HEK293 (cell line): Measurements from ENCODE around the gene SAXO1.

Source experiments
- FEZF1 ChIP-seq: fragments of 450-650 bp; formaldehyde crosslinking; IDR thresholded peaks from 2 replicates; pipeline ENCODE4 v1.5.1; 2016; ENCODE audit warnings: missing biosample characterization, missing genetic modification characterization
- HIC1 ChIP-seq: fragments of 450-650 bp; formaldehyde crosslinking; IDR thresholded peaks from 2 replicates; pipeline ENCODE4 v1.5.1; 2016; ENCODE audit warnings: missing biosample characterization, missing genetic modification characterization
- KLF1 ChIP-seq: fragments of 450-650 bp; formaldehyde crosslinking; IDR thresholded peaks from 2 replicates; pipeline ENCODE4 v1.5.1; 2016; ENCODE audit warnings: missing biosample characterization, missing genetic modification characterization
- MYNN ChIP-seq: fragments of 450-650 bp; formaldehyde crosslinking; IDR thresholded peaks from 2 replicates; pipeline ENCODE4 v1.5.1; 2016; ENCODE audit warnings: missing biosample characterization, missing genetic modification characterization, borderline replicate concordance
- SCRT1 ChIP-seq: fragments of 450-650 bp; formaldehyde crosslinking; IDR thresholded peaks from 2 replicates; pipeline ENCODE4 v1.5.1; 2016; ENCODE audit warnings: missing biosample characterization, missing genetic modification characterization, borderline replicate concordance
- ZBTB1 ChIP-seq: fragments of 450-650 bp; formaldehyde crosslinking; IDR thresholded peaks from 2 replicates; pipeline ENCODE4 v1.5.1; 2016; ENCODE audit warnings: missing biosample characterization, missing genetic modification characterization
- ZBTB10 ChIP-seq: fragments of 450-650 bp; formaldehyde crosslinking; IDR thresholded peaks from 2 replicates; pipeline ENCODE4 v1.5.1; 2016; ENCODE audit warnings: missing biosample characterization, missing genetic modification characterization
- ZBTB44 ChIP-seq: fragments of 450-650 bp; IDR thresholded peaks from 2 replicates; pipeline ENCODE4 v1.5.1; 2018; ENCODE audit warnings: missing biosample characterization, mild to moderate bottlenecking, missing genetic modification characterization
- ZBTB49 ChIP-seq: fragments of 450-650 bp; formaldehyde crosslinking; IDR thresholded peaks from 2 replicates; pipeline ENCODE4 v1.5.1; 2016; ENCODE audit warnings: missing biosample characterization, missing genetic modification characterization, low read depth
- ZBTB6 ChIP-seq: fragments of 450-650 bp; formaldehyde crosslinking; IDR thresholded peaks from 2 replicates; pipeline ENCODE4 v1.5.1; 2017; ENCODE audit warnings: missing biosample characterization, missing genetic modification characterization
- ZFP69B ChIP-seq: fragments of 450-650 bp; formaldehyde crosslinking; IDR thresholded peaks from 2 replicates; pipeline ENCODE4 v1.5.1; 2016; ENCODE audit warnings: missing biosample characterization, missing genetic modification characterization
- ZNF140 ChIP-seq: fragments of 450-650 bp; formaldehyde crosslinking; IDR thresholded peaks from 2 replicates; pipeline ENCODE4 v1.5.1; 2016; ENCODE audit warnings: missing biosample characterization, missing genetic modification characterization
- ZNF214 ChIP-seq: fragments of 450-650 bp; formaldehyde crosslinking; IDR thresholded peaks from 2 replicates; pipeline ENCODE4 v1.5.1; 2017; ENCODE audit warnings: missing biosample characterization, mild to moderate bottlenecking, missing genetic modification characterization, borderline replicate concordance
- ZNF221 ChIP-seq: fragments of 450-650 bp; formaldehyde crosslinking; IDR thresholded peaks from 2 replicates; pipeline ENCODE4 v1.5.1; 2017; ENCODE audit warnings: missing biosample characterization, missing genetic modification characterization, borderline replicate concordance
- ZNF23 ChIP-seq: fragments of 450-650 bp; formaldehyde crosslinking; IDR thresholded peaks from 2 replicates; pipeline ENCODE4 v1.5.1; 2016; ENCODE audit warnings: missing biosample characterization, missing genetic modification characterization, borderline replicate concordance
- ZNF280C ChIP-seq: fragments of 450-650 bp; formaldehyde crosslinking; IDR thresholded peaks from 2 replicates; pipeline ENCODE4 v1.5.1; 2016; ENCODE audit warnings: missing biosample characterization, missing genetic modification characterization
- ZNF48 ChIP-seq: fragments of 450-650 bp; formaldehyde crosslinking; IDR thresholded peaks from 2 replicates; pipeline ENCODE4 v1.5.1; 2016; ENCODE audit warnings: missing biosample characterization, missing genetic modification characterization
- ZNF510 ChIP-seq: fragments of 450-650 bp; formaldehyde crosslinking; IDR thresholded peaks from 2 replicates; pipeline ENCODE4 v1.5.1; 2018; ENCODE audit warnings: mild to moderate bottlenecking, missing genetic modification characterization, missing biosample characterization; ENCODE audit not compliant: insufficient replicate concordance
- ZNF548 ChIP-seq: fragments of 450-650 bp; formaldehyde crosslinking; IDR thresholded peaks from 2 replicates; pipeline ENCODE4 v1.5.1; 2016; ENCODE audit warnings: missing biosample characterization, missing genetic modification characterization
- ZNF549 ChIP-seq: fragments of 450-650 bp; IDR thresholded peaks from 2 replicates; pipeline ENCODE4 v1.5.1; 2018; ENCODE audit warnings: missing biosample characterization, missing genetic modification characterization, mild to moderate bottlenecking, inconsistent platforms, moderate library complexity
- ZNF558 ChIP-seq: fragments of 450-650 bp; formaldehyde crosslinking; IDR thresholded peaks from 2 replicates; pipeline ENCODE4 v1.5.1; 2016; ENCODE audit warnings: missing biosample characterization, missing genetic modification characterization
- ZNF560 ChIP-seq: fragments of 450-650 bp; formaldehyde crosslinking; IDR thresholded peaks from 2 replicates; pipeline ENCODE4 v1.5.1; 2017; ENCODE audit warnings: missing biosample characterization, missing genetic modification characterization, borderline replicate concordance
- ZNF629 ChIP-seq: fragments of 450-650 bp; formaldehyde crosslinking; IDR thresholded peaks from 2 replicates; pipeline ENCODE4 v1.5.1; 2017; ENCODE audit warnings: missing biosample characterization, missing genetic modification characterization
- ZNF776 ChIP-seq: fragments of 450-650 bp; formaldehyde crosslinking; IDR thresholded peaks from 2 replicates; pipeline ENCODE4 v1.5.0; 2017; ENCODE audit warnings: missing biosample characterization, missing genetic modification characterization, borderline replicate concordance
- ZSCAN16 ChIP-seq: fragments of 450-650 bp; formaldehyde crosslinking; IDR thresholded peaks from 2 replicates; pipeline ENCODE4 v1.5.1; 2016; ENCODE audit warnings: missing biosample characterization, missing genetic modification characterization
- ZXDB ChIP-seq: fragments of 450-650 bp; formaldehyde crosslinking; IDR thresholded peaks from 2 replicates; pipeline ENCODE4 v1.5.1; 2016; ENCODE audit warnings: missing biosample characterization, missing genetic modification characterization

SAXO1 gene

GRCh38 chr9:19048966-19049916 is 16.2 kb upstream of the SAXO1 start, which contains the start of gene RRAGA (continued):
- TF ChIP-seq ZNF548 (tag by site-specific recombination), result no peak
- no peak for TF ChIP-seq ZFP69B
- peak; percentile 92 for TF ChIP-seq SCRT1 (tag by site-specific recombination)
- peak; percentile 88 for TF ChIP-seq ZXDB
- no peak for TF ChIP-seq ZNF221
- TF ChIP-seq ZBTB1 (tag by site-specific recombination), result no peak
- no peak for TF ChIP-seq ZNF560 (tag by site-specific recombination)
- peak; percentile 50 for TF ChIP-seq ZNF629 (tag by site-specific recombination)
- TF ChIP-seq MYNN (tag by site-specific recombination), result 0 out of 2 replicates have a peak, but pooled peaks have one; percentile 47
- no peak for TF ChIP-seq ZNF280C (tag by site-specific recombination)
- TF ChIP-seq ZNF140, result no peak
- TF ChIP-seq ZNF214, result no peak
- TF ChIP-seq ZNF776, result no peak
- TF ChIP-seq ZNF48 (tag by site-specific recombination), result no peak
- peak; percentile 51; the same call in 1 of the 2 replicates for TF ChIP-seq KLF1 (tag by site-specific recombination)
- no peak for TF ChIP-seq ZNF23 (tag by site-specific recombination)
- peak; percentile 35; the same call in 1 of the 2 replicates for TF ChIP-seq ZBTB10 (tag by site-specific recombination)
- no peak for TF ChIP-seq ZNF510
- TF ChIP-seq FEZF1 (tag by site-specific recombination), result no peak
- no peak for TF ChIP-seq ZBTB49
- TF ChIP-seq HIC1 (tag by site-specific recombination), result peak; percentile 14; the same call in 1 of the 2 replicates
- peak; percentile 54; the same call in 1 of the 2 replicates for TF ChIP-seq ZNF558 (tag by site-specific recombination)
- TF ChIP-seq ZBTB6 (tag by site-specific recombination), result no peak
- TF ChIP-seq ZBTB44, result no peak
- no peak for TF ChIP-seq ZNF549
- no peak for TF ChIP-seq ZSCAN16
